ENCODE data around the gene SF3A2. TPM values are rescaled to one million over a fixed set of nuclear protein-coding genes. Genes with fewer than 3 reads are reported as not detected.

The SF3A2 gene
- total RNA-seq, 1 experiment from 2014 or later, result 184 TPM

- TF ChIP-seq ZNF281 (CRISPR knock-in tag; IDR thresholded peaks at IDR 0.05), result no peak
- no peak for TF ChIP-seq FOXK1 (CRISPR knock-in tag; IDR thresholded peaks at IDR 0.05)
- no peak for TF ChIP-seq FOXP1 (CRISPR knock-in tag; IDR thresholded peaks at IDR 0.05; ENCODE audit: borderline replicate concordance)
- TF ChIP-seq MXD4 (CRISPR knock-in tag; IDR thresholded peaks at IDR 0.05; ENCODE audit: borderline replicate concordance), result no peak
- 0 out of 2 replicates have a peak, but pooled peaks have one; percentile 13 for TF ChIP-seq ZNF317 (CRISPR knock-in tag; IDR thresholded peaks at IDR 0.05; ENCODE audit: borderline replicate concordance, low read depth)
- no peak for TF ChIP-seq CREM (CRISPR knock-in tag; IDR thresholded peaks at IDR 0.05)
- TF ChIP-seq ETV6 (CRISPR knock-in tag; IDR thresholded peaks at IDR 0.05), result no peak
- peak; percentile 54; the same call in 1 of the 2 replicates for TF ChIP-seq MAX (CRISPR knock-in tag; IDR thresholded peaks at IDR 0.05)
- 0 out of 2 replicates have a peak, but pooled peaks have one; percentile 19 for TF ChIP-seq ERG (CRISPR knock-in tag; IDR thresholded peaks at IDR 0.05)
- TF ChIP-seq EMX1 (CRISPR knock-in tag; IDR thresholded peaks at IDR 0.05), result no peak
- TF ChIP-seq E2F1 (CRISPR knock-in tag; IDR thresholded peaks at IDR 0.05), result no peak
- no peak for TF ChIP-seq ATF3 (CRISPR knock-in tag; conservative IDR thresholded peaks at IDR 0.05)
- TF ChIP-seq ZMAT4 (CRISPR knock-in tag; IDR thresholded peaks at IDR 0.05), result no peak
- no peak for TF ChIP-seq ZBTB43 (CRISPR knock-in tag; IDR thresholded peaks at IDR 0.05)
- TF ChIP-seq GTF2I (CRISPR knock-in tag; conservative IDR thresholded peaks at IDR 0.05), result no peak
- no peak for TF ChIP-seq OVOL2 (CRISPR knock-in tag; IDR thresholded peaks at IDR 0.05; ENCODE audit: borderline replicate concordance)
- TF ChIP-seq ZSCAN18 (CRISPR knock-in tag; IDR thresholded peaks at IDR 0.05), result no peak
- TF ChIP-seq RELA (CRISPR knock-in tag; IDR thresholded peaks at IDR 0.05; ENCODE audit: borderline replicate concordance), result 0 out of 2 replicates have a peak, but pooled peaks have one; percentile 3
- no peak for TF ChIP-seq PREB (CRISPR knock-in tag; IDR thresholded peaks at IDR 0.05; ENCODE audit: borderline replicate concordance)
- no peak for TF ChIP-seq CREB1 (CRISPR knock-in tag; IDR thresholded peaks at IDR 0.05)
- no peak for TF ChIP-seq NR1H2 (CRISPR knock-in tag; IDR thresholded peaks at IDR 0.05)
- TF ChIP-seq ATF6 (CRISPR knock-in tag; IDR thresholded peaks at IDR 0.05), result no peak
- no peak for TF ChIP-seq NR2C2 (CRISPR knock-in tag; IDR thresholded peaks at IDR 0.05)
- no peak for TF ChIP-seq ZNF219 (CRISPR knock-in tag; IDR thresholded peaks at IDR 0.05; ENCODE audit: borderline replicate concordance)
- no peak for TF ChIP-seq KAT7 (CRISPR knock-in tag; IDR thresholded peaks at IDR 0.05; ENCODE audit: borderline replicate concordance)
- TF ChIP-seq ZNF671 (CRISPR knock-in tag; IDR thresholded peaks at IDR 0.05), result no peak
These were observed 16.8 kb downstream of the SF3A2 start (continued) for GRCh38 chr19:2253106-2254063.
